GM12872 (cell line): Measurements from ENCODE around the gene SMCO2.

ENCODE experiments used
- CTCF ChIP-seq: IDR thresholded peaks from 3 replicates; pipeline ENCODE4 v1.5.1; 2011; ENCODE audit warnings: low read depth, mild to moderate bottlenecking, low read length, moderate library complexity; ENCODE audit not compliant: insufficient read depth

SMCO2 gene

GRCh38 chr12:27425306-27425705, 21.2 kb upstream of the SMCO2 start:
- TF ChIP-seq CTCF = no peak

GRCh38 chr12:27426743-27427487, 19.6 kb upstream of the SMCO2 start:
- TF ChIP-seq CTCF = no peak

- TF ChIP-seq CTCF = no peak
Observed at GRCh38 chr12:27427824-27428223, 18.7 kb upstream of the SMCO2 start.

- TF ChIP-seq CTCF = no peak
Observed at GRCh38 chr12:27428466-27428865, 18.1 kb upstream of the SMCO2 start.

- TF ChIP-seq CTCF = no peak
Observed at GRCh38 chr12:27429606-27430005, 16.9 kb upstream of the SMCO2 start.

- no peak for TF ChIP-seq CTCF
Observed at GRCh38 chr12:27431185-27431584, 15.4 kb upstream of the SMCO2 start.

- TF ChIP-seq CTCF = peak; percentile 52
Observed at GRCh38 chr12:27434673-27435565, 11.6 kb upstream of the SMCO2 start.
